GM21529 (cell line): ENCODE measurements around the gene TOLLIP.
"Not testable (repeated sequence)": the region's sequence is repeated elsewhere in the genome, so short reads cannot be mapped to it uniquely, and the experiment has no call there.

ENCODE experiments used
- ATAC-seq: cut with Tn5 transposase; IDR thresholded peaks from one replicate; pipeline ENCODE4 v1.9.1; 2021; ENCODE audit not compliant: unreplicated experiment

TOLLIP gene

GRCh38 chr11:1309498-1310317 is at the start of gene TOLLIP:
TOLLIP (minus strand) TSS chr11:1309632; CDS start chr11:1309498, 134 bp downstream.
- ATAC-seq, result peak; percentile 69

GRCh38 chr11:1358931-1359330 is 49.5 kb upstream of the TOLLIP start:
- ATAC-seq, result not testable (repeated sequence)

GRCh38 chr11:1358286-1358685 is 48.9 kb upstream of the TOLLIP start:
- no peak for ATAC-seq

- ATAC-seq, result no peak
These were observed 47.1 kb upstream of the TOLLIP start for GRCh38 chr11:1356478-1356960.

- ATAC-seq, result no peak
These were observed 46.6 kb upstream of the TOLLIP start for GRCh38 chr11:1356007-1356435.

- no peak for ATAC-seq
These were observed 44.9 kb upstream of the TOLLIP start for GRCh38 chr11:1354125-1354938.

GRCh38 chr11:1353383-1354124 is 44.1 kb upstream of the TOLLIP start:
- ATAC-seq, result no peak

GRCh38 chr11:1352696-1353382 is 43.4 kb upstream of the TOLLIP start:
- ATAC-seq, result no peak

GRCh38 chr11:1351278-1351937 is 42.0 kb upstream of the TOLLIP start:
- ATAC-seq, result no peak

- no peak for ATAC-seq
These were observed 40.8 kb upstream of the TOLLIP start for GRCh38 chr11:1350086-1350725.

GRCh38 chr11:1349327-1350041 is 40.1 kb upstream of the TOLLIP start:
- no peak for ATAC-seq

GRCh38 chr11:1348796-1349326 is 39.4 kb upstream of the TOLLIP start:
- ATAC-seq, result no peak

- ATAC-seq, result no peak
These were observed 38.8 kb upstream of the TOLLIP start for GRCh38 chr11:1348146-1348795.

GRCh38 chr11:1347411-1347999 is 38.1 kb upstream of the TOLLIP start:
- ATAC-seq, result not testable (repeated sequence)

- ATAC-seq, result no peak
These were observed 37.4 kb upstream of the TOLLIP start for GRCh38 chr11:1346669-1347390.

GRCh38 chr11:1345737-1346513 is 36.5 kb upstream of the TOLLIP start:
- no peak for ATAC-seq
